VCaP (cell line): ENCODE data around the gene MAP2K6.
A peak's percentile ranks its signal among the peaks of the same experiment; 100 is the strongest.

Experiments
- H3K27ac ChIP-seq: fragments of 450-650 bp; 2 replicates; pipeline ENCODE4 v1.5.1; 2017
- TF ChIP-seq, protein P1 (sequence below): fragments of 450-650 bp; conservative IDR thresholded peaks from 2 replicates; pipeline ENCODE4 v1.5.1; 2017; ENCODE audit warnings: mild to moderate bottlenecking, moderate library complexity

The MAP2K6 gene

DNA sequence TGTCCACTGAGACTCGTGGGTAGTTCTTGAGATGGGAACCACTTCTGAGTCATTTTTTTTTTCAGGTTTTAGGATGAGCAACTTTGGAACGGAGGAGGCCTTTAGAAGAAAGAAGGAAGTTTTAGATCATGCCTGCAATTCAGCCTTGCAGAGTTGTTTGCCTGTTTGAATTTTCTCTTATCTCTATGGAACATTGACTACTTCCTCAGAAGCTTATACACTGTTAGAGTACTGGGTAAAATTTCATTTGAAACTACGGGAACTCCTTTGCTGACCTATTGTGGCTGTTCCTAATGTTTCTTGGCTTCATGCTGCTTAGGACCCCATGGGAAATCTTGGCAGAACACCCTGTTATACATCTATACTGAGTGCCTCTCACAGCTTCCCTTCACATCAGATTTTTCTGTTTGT is 70.8 kb downstream of the MAP2K6 start:
- TF ChIP-seq, protein P1, sequence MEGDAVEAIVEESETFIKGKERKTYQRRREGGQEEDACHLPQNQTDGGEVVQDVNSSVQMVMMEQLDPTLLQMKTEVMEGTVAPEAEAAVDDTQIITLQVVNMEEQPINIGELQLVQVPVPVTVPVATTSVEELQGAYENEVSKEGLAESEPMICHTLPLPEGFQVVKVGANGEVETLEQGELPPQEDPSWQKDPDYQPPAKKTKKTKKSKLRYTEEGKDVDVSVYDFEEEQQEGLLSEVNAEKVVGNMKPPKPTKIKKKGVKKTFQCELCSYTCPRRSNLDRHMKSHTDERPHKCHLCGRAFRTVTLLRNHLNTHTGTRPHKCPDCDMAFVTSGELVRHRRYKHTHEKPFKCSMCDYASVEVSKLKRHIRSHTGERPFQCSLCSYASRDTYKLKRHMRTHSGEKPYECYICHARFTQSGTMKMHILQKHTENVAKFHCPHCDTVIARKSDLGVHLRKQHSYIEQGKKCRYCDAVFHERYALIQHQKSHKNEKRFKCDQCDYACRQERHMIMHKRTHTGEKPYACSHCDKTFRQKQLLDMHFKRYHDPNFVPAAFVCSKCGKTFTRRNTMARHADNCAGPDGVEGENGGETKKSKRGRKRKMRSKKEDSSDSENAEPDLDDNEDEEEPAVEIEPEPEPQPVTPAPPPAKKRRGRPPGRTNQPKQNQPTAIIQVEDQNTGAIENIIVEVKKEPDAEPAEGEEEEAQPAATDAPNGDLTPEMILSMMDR, result no peak
- H3K27ac ChIP-seq, result no peak overlapping the region

DNA sequence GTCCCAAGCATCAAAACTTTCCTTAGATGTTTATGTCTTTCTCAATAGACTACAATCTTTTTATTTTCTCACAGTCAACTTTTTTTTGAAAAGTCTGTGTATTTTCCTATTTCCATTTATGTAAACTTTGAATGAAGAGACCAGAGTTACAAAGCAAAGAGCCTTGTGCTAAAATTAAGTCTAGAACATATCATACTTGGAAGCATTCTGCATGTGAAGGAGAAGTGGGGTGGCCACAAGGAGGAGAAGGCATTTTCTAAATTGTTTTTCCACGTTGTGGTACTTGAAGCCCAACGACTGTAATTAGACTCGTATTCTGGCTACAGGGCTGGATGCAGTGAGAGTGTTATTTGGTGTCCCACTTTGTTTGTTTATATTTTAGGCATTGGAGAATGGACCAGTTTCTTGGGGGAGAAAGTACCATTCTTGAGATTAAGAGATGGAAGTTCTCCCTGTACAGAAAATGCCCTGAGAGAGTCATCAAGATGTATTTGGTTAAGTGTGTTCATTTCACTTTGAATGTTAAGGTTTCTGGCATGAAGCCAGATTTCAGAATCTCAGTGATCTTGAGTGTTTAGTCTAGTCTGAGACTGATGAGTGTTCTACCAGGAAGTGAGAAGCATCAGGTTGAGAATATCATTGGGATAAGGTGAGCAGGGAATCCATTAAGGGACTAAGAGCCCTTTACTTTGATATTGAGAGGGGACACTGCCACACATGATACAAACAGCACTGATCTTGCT is 71.6 kb downstream of the MAP2K6 start:
- TF ChIP-seq, protein P1, result no peak
- no peak overlapping the region for H3K27ac ChIP-seq

DNA sequence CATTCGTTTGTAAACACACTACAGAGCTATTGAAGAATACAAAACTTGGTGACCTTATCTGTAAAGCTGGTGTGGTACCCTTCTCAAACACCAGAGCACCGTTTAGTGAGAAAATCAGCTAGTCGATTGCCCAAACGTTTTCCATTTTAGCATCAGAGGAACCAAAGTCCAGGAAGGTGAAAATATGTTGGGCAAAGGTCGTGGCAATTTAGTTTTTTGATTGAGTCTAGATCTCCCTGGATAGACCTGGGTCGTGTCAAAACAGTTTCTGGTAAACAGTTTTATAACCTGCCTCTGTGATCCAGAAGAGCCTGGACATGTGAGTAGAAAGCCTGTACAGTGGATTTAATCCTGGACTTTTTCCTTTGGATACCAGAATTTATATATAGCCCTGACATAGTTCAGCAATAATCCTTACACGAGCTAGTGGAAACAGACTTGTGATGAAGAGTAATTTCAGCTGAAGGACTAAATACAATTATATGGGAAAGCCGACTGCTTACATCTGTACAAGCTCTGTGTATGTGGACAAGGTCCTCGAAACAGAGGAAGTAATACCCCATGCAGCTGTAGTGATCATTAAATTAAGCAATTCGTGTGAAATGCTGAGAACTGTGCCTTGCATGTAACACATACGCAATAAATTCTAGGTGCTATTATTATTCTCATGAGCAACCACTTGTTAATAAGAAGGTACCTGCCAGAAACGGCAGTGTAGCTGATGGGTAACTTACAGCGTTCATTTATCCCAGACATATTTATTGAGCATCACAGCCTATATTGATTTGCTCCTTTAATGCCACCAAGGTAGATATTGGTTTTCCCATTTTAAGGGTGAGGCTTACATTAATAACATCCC is 72.5 kb downstream of the MAP2K6 start:
- TF ChIP-seq, protein P1, result no peak
- H3K27ac ChIP-seq, result no peak overlapping the region

DNA sequence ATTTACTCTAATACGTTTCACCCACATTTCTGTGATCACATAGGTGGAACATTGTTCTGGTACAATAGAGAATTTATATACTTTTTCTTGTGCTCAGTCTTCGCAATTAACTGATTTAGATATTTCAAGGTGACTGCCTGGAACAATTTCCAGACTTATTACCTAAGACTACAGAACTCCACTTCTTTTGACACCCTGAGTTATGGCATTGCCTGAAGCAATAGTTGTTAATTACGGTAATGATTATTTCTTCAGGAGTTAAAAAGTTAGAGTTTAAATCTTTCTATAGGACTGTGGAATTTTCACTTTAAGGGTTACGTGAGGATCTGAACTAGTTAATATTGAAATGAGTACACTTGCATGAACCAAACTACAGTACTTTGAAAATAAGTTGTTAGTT is 74.8 kb downstream of the MAP2K6 start:
- TF ChIP-seq, protein P1, result no peak
- no peak overlapping the region for H3K27ac ChIP-seq

DNA sequence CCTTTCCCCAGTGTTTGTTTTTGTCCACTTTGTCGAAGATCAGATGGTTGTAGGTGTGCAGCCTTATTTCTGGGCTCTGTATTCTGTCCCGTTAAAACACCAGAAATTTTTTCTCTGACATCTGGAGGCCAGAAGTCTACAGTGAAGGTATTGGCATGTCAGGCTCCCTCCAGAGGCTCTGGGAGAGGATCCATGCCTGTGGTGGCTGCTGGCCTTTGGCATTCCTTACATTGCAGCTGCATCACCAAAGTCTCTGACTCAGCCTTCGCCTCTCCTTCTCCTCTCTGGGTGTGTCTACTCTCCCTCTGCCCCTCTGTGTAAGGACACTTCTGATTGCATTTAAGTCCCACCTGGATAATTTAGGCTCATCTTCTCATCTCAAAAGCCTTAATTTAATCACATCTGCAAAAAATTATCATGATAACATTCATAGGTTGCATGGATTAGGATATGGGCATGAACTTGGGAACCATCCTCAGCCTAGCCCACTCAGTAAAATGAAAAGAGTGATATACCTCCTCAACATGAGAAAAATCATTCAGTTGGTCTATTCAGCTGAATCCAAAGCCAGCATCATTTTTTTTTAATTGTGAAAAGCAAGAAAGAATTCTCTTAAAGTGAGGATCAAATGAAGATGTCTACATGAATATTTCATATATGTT is 78.0 kb downstream of the MAP2K6 start:
- TF ChIP-seq, protein P1, result no peak
- H3K27ac ChIP-seq, result no peak overlapping the region

DNA sequence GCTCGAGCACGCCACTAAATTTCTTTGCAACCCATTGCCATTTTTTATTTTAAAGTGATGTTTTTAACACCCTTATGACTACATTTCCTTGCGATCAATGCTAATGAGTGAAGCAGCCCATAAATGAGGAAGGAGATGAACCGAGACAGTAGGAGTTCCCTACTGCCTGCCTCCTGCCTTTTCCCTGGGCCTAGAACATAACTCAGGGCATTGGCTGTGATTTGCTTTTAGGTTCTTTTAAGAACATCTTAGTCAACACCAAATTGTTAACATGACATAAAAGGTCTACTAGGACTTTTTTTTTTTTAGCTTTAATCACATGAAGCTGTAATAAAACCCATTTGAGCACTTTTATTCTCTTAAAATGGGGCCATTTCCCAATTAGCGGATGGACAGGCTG is 81.3 kb downstream of the MAP2K6 start:
- H3K27ac ChIP-seq, result no peak overlapping the region
- TF ChIP-seq, protein P1, result no peak

DNA sequence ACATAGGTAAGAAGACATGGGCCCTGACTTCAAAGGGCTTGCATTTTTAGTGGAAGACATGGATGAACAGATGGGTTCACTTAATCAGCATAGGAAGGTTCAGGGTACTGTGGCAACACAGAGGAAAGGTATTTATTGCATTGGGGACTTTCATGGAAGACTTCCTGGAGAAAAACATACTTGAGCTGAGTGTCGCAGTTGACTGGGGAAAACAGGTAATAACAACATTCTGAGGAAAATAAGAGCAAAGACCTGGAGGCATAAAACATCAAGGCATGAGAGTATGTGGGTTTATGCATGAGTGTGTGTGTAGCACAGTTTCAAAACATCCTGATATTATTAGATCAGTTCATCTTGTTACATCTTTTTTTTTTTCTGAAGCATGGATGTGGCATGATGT is 82.7 kb downstream of the MAP2K6 start:
- peak overlapping the region; percentile 99 for H3K27ac ChIP-seq
- TF ChIP-seq, protein P1, result no peak
